Measurements from ENCODE around the gene RIPOR2.
"Not testable (repeated sequence)": the region's sequence is repeated elsewhere in the genome, so short reads cannot be mapped to it uniquely, and the experiment has no call there.

The RIPOR2 gene

GRCh38 chr6:24882835-24883555, 52.8 kb downstream of the RIPOR2 start:
- no peak overlapping the region for H3K4me3 ChIP-seq (ENCODE audit: low read depth, low read length)
- no peaks in the 10 kb centered on the region for H3K27me3 ChIP-seq
- no peaks in the 10 kb centered on the region for H3K36me3 ChIP-seq
- H3K9me3 ChIP-seq, result no peaks in the 10 kb centered on the region
- no peaks in the 10 kb centered on the region for H3K4me1 ChIP-seq
- DNase-seq, result no peak
- no peak for TF ChIP-seq CTCF (IDR thresholded peaks at IDR 0.05; ENCODE audit: low read depth, low read length)

- no peak for DNase-seq
- no peaks in the 10 kb centered on the region for H3K4me1 ChIP-seq
- no peaks in the 10 kb centered on the region for H3K9me3 ChIP-seq
- no peak for TF ChIP-seq CTCF (IDR thresholded peaks at IDR 0.05; ENCODE audit: low read depth, low read length)
- no peak overlapping the region for H3K4me3 ChIP-seq (ENCODE audit: low read depth, low read length)
- H3K27me3 ChIP-seq, result no peaks in the 10 kb centered on the region
- no peaks in the 10 kb centered on the region for H3K36me3 ChIP-seq
Measured at GRCh38 chr6:24882295-24882694, 53.5 kb downstream of the RIPOR2 start.

- Histone ChIP-seq H3K27me3 (no peaks in the 10 kb centered on the region), H3K36me3 (no peaks in the 10 kb centered on the region), H3K9me3 (no peaks in the 10 kb centered on the region), H3K4me3 (ENCODE audit: low read depth, low read length) (no peak overlapping the region), H3K4me1 (no peaks in the 10 kb centered on the region)
- TF ChIP-seq CTCF (IDR thresholded peaks at IDR 0.05; ENCODE audit: low read depth, low read length), result no peak
- no peak for DNase-seq
Measured at GRCh38 chr6:24881376-24881775, 54.4 kb downstream of the RIPOR2 start.

- H3K4me3 ChIP-seq (ENCODE audit: low read depth, low read length), result no peak overlapping the region
- H3K9me3 ChIP-seq, result no peaks in the 10 kb centered on the region
- DNase-seq, result no peak
- H3K27me3 ChIP-seq, result no peaks in the 10 kb centered on the region
- no peaks in the 10 kb centered on the region for H3K36me3 ChIP-seq
- TF ChIP-seq CTCF (IDR thresholded peaks at IDR 0.05; ENCODE audit: low read depth, low read length), result no peak
- H3K4me1 ChIP-seq, result no peaks in the 10 kb centered on the region
Measured at GRCh38 chr6:24880451-24880850, 55.3 kb downstream of the RIPOR2 start.

GRCh38 chr6:24879351-24879750, 56.4 kb downstream of the RIPOR2 start:
- no peaks in the 10 kb centered on the region for H3K36me3 ChIP-seq
- H3K4me3 ChIP-seq (ENCODE audit: low read depth, low read length), result no peak overlapping the region
- no peaks in the 10 kb centered on the region for H3K9me3 ChIP-seq
- no peak for TF ChIP-seq CTCF (IDR thresholded peaks at IDR 0.05; ENCODE audit: low read depth, low read length)
- no peak for DNase-seq
- no peaks in the 10 kb centered on the region for H3K27me3 ChIP-seq
- H3K4me1 ChIP-seq, result peaks cover 9% of the 10 kb centered on the region

GRCh38 chr6:24877747-24878146, 58.0 kb downstream of the RIPOR2 start:
- not testable (repeated sequence) for H3K9me3 ChIP-seq; H3K4me3 ChIP-seq (ENCODE audit: low read depth, low read length); H3K36me3 ChIP-seq; H3K27me3 ChIP-seq; DNase-seq
- H3K4me1 ChIP-seq, result peaks cover 10% of the 10 kb centered on the region

All from BE2C (cell line).